Measurements from ENCODE around the gene C10orf62.
"Not testable (repeated sequence)": the region's sequence is repeated elsewhere in the genome, so short reads cannot be mapped to it uniquely, and the experiment has no call there.

Gene C10orf62

DNA sequence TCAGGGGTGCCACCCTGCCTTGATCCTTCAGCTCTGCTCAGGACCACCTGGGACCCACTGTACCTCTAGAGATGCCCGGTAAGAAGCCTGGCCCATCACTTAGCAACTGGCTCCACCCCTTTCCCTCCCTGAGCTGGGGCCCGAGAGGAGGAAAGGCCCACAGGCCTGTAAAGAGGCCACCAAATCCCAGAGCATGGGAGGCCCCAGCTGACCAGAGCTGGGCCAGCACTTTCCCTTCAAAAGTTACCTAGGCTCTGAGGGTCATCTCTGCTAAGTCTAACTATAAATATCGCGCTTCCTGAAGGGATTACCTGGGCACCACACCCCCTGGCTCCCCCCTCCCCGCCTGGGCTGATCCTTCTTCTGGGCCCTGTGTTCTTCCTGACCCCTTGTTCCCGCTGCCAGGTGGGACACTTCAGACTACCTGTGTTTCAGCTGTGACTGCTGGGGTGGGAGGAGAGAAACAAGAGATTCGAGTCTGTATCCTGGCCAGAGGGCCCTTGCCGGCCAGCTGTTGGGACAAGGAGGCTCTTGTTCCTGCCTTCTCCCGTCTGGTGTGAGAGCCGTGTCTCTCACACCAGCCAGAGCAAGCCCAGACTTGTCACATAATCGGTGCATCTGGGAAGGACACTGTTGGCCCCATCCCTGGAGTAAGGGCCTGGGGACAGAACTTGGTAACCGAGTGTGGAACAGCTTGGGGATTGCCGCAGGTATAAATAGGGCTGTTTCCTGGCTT lies 39.8 kb upstream of the C10orf62 start:
- no peak overlapping the region for H3K9ac ChIP-seq
- H3K4me3 ChIP-seq (ENCODE audit: low read depth, low read length), result no peak overlapping the region
- H3K9me3 ChIP-seq (ENCODE audit: control insufficient read depth, low read length), result no peaks in the 10 kb centered on the region
- no peak overlapping the region for H3K27ac ChIP-seq
- peaks cover 4% of the 10 kb centered on the region for H3K4me1 ChIP-seq
- H3K36me3 ChIP-seq (ENCODE audit: control insufficient read depth, insufficient read depth, low read length), result no peaks in the 10 kb centered on the region
- TF ChIP-seq, protein P1, sequence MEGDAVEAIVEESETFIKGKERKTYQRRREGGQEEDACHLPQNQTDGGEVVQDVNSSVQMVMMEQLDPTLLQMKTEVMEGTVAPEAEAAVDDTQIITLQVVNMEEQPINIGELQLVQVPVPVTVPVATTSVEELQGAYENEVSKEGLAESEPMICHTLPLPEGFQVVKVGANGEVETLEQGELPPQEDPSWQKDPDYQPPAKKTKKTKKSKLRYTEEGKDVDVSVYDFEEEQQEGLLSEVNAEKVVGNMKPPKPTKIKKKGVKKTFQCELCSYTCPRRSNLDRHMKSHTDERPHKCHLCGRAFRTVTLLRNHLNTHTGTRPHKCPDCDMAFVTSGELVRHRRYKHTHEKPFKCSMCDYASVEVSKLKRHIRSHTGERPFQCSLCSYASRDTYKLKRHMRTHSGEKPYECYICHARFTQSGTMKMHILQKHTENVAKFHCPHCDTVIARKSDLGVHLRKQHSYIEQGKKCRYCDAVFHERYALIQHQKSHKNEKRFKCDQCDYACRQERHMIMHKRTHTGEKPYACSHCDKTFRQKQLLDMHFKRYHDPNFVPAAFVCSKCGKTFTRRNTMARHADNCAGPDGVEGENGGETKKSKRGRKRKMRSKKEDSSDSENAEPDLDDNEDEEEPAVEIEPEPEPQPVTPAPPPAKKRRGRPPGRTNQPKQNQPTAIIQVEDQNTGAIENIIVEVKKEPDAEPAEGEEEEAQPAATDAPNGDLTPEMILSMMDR (IDR thresholded peaks at IDR 0.05), result no peak
- no peaks in the 10 kb centered on the region for H3K27me3 ChIP-seq (ENCODE audit: control insufficient read depth, insufficient read depth, low read length)
- no peak overlapping the region for H3K4me2 ChIP-seq (ENCODE audit: low read length)
- H2AFZ ChIP-seq, result peak overlapping the region; percentile 2
- H3K79me2 ChIP-seq, result peaks cover 2% of the 10 kb centered on the region

DNA sequence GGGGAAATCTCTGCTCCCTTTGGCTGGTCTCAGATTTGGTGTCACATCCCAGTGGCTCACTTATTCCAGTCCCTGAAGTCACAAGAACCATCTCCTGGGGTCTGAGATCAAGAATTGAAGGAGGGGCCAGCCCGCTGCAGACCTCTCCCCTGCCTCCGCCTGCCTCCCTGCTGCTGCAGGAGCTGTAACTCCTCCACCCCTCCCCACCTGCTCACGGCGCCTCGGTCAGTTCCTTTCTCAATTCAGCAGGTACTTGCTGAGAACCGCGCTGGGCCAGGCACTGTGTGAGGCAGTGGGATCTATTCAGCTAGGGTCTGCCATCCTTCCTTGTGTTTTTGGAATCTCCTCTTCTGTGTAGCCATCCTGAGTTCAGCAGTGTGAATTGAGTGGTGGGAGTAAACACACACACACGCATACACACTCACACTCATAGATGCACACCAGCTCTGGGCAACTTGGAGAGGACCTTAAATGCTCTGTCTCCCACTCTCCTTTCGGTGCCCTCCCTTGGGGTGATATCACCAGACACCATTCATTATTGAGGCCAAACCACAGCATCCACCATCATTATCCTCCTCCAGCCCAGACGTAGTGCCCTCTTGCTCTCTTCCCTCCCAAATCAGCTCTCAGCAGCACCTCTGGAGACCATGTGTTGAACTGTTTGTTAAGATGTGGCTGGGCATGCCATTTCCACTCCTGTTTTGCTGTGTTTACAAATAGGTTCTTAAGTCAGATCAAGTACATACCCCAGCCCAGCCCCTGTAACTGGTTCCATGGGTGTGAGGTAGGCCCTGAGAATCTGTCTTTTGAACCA lies 39.0 kb upstream of the C10orf62 start:
- H3K9ac ChIP-seq, result no peak overlapping the region
- H3K79me2 ChIP-seq, result peaks cover 2% of the 10 kb centered on the region
- no peaks in the 10 kb centered on the region for H3K36me3 ChIP-seq (ENCODE audit: control insufficient read depth, insufficient read depth, low read length)
- no peak overlapping the region for H2AFZ ChIP-seq
- no peak overlapping the region for H3K4me3 ChIP-seq (ENCODE audit: low read depth, low read length)
- TF ChIP-seq, protein P1 (IDR thresholded peaks at IDR 0.05), result no peak
- no peaks in the 10 kb centered on the region for H3K9me3 ChIP-seq (ENCODE audit: control insufficient read depth, low read length)
- H3K4me2 ChIP-seq (ENCODE audit: low read length), result no peak overlapping the region
- H3K27ac ChIP-seq, result no peak overlapping the region
- peaks cover 4% of the 10 kb centered on the region for H3K4me1 ChIP-seq
- no peaks in the 10 kb centered on the region for H3K27me3 ChIP-seq (ENCODE audit: control insufficient read depth, insufficient read depth, low read length)

DNA sequence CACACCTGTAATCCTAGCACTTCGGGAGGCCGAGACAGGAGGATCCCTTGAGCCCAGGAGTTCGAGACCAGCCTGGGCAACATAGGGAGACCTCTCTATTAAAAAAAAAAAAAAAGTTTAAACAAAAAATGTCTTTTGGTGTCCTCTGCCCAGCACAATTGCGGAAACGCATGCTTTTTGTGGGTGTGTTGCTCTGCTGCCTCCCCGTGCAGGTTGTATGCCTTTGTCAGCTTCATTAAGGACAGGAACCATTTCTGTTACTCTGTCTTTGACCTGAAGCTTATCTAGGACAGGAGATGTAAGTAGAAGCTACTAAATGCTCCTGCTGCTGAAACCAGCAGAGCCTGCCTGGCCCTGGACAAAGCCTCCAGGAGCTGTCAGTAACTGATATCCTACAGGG lies 38.2 kb upstream of the C10orf62 start:
- no peak overlapping the region for H2AFZ ChIP-seq
- H3K27me3 ChIP-seq (ENCODE audit: control insufficient read depth, insufficient read depth, low read length), result no peaks in the 10 kb centered on the region
- no peak overlapping the region for H3K27ac ChIP-seq
- H3K9ac ChIP-seq, result no peak overlapping the region
- no peaks in the 10 kb centered on the region for H3K9me3 ChIP-seq (ENCODE audit: control insufficient read depth, low read length)
- H3K4me1 ChIP-seq, result peaks cover 4% of the 10 kb centered on the region
- H3K4me3 ChIP-seq (ENCODE audit: low read depth, low read length), result no peak overlapping the region
- H3K4me2 ChIP-seq (ENCODE audit: low read length), result no peak overlapping the region
- peaks cover 2% of the 10 kb centered on the region for H3K79me2 ChIP-seq
- no peaks in the 10 kb centered on the region for H3K36me3 ChIP-seq (ENCODE audit: control insufficient read depth, insufficient read depth, low read length)
- TF ChIP-seq, protein P1 (IDR thresholded peaks at IDR 0.05), result no peak

DNA sequence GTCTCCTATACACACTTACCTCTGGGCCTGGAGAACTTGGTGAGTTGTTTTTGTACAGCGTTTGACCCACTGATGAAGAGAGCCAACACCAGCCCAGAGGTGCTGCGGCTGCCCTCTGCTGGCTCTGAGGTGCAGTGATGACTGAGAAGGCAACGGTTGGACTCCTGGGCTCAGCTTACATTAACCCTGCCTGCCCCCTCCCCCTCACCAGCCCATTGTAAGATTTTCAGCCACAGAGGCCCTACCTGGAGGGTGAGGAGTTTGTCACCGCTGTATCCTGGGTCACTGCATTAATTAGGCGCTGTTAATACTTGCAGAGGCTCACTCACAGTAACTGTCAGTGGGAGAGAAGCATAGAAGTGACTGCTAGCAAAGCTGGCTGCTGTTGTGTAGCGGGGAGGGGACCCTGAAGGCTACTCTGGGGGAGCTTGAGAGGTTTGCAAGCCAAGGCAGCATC lies 35.9 kb upstream of the C10orf62 start:
- TF ChIP-seq, protein P1 (IDR thresholded peaks at IDR 0.05), result peak; percentile 77
- Histone ChIP-seq H3K79me2 (no peaks in the 10 kb centered on the region), H3K27ac (no peak overlapping the region), H3K4me1 (peaks cover 4% of the 10 kb centered on the region), H3K36me3 (ENCODE audit: control insufficient read depth, insufficient read depth, low read length) (no peaks in the 10 kb centered on the region), H3K4me2 (ENCODE audit: low read length) (no peak overlapping the region), H3K9ac (no peak overlapping the region), H3K4me3 (ENCODE audit: low read depth, low read length) (no peak overlapping the region), H2AFZ (peak overlapping the region; percentile 9), H3K9me3 (ENCODE audit: control insufficient read depth, low read length) (no peaks in the 10 kb centered on the region), H3K27me3 (ENCODE audit: control insufficient read depth, insufficient read depth, low read length) (no peaks in the 10 kb centered on the region)

DNA sequence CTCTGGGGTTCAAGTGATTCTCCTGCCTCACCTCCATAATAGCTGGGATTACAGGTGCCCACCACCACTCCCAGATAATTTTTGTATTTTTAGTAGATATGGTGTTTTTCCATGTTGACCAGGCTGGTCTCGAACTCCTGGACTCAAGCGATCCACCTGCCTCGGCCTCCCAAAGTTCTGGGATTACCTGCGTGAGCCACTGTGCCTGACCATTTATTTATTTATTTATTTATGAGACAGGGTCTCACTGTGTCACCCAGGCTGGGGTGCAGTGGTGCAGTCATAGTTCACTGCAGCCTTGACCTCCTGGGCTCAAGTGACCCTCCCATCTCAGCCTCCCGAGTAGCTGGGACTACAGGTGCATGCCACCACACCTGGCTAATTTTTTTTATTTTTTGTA lies 35.2 kb upstream of the C10orf62 start:
- not testable (repeated sequence) for H3K4me1 ChIP-seq; H3K27me3 ChIP-seq (ENCODE audit: control insufficient read depth, insufficient read depth, low read length); H2AFZ ChIP-seq; H3K9ac ChIP-seq; H3K9me3 ChIP-seq (ENCODE audit: control insufficient read depth, low read length); H3K36me3 ChIP-seq (ENCODE audit: control insufficient read depth, insufficient read depth, low read length); H3K4me3 ChIP-seq (ENCODE audit: low read depth, low read length); H3K4me2 ChIP-seq (ENCODE audit: low read length); H3K79me2 ChIP-seq; H3K27ac ChIP-seq

DNA sequence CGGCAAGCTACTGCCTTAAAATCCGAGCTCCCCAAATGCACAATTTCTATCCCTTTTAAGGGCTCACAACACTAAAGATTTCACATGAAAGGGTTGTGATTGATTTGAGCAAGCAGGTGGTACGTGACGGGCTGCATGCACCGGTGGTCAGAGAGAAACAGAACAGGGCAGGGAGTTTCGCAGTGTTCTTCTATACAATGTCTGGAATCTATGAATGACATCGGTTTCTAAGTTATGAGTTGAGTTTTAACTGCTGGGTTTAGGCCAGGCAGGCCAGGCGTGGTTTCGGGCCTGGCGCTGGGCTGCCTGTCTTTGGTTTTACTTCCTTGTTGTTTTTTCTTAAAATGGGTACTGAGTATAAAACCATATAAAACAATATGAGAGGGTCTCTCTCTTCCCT lies 34.0 kb upstream of the C10orf62 start:
- not testable (repeated sequence) for H3K36me3 ChIP-seq (ENCODE audit: control insufficient read depth, insufficient read depth, low read length); H3K79me2 ChIP-seq; H2AFZ ChIP-seq; H3K4me3 ChIP-seq (ENCODE audit: low read depth, low read length); H3K27me3 ChIP-seq (ENCODE audit: control insufficient read depth, insufficient read depth, low read length); H3K4me2 ChIP-seq (ENCODE audit: low read length); H3K4me1 ChIP-seq; H3K9ac ChIP-seq; H3K27ac ChIP-seq; H3K9me3 ChIP-seq (ENCODE audit: control insufficient read depth, low read length)

DNA sequence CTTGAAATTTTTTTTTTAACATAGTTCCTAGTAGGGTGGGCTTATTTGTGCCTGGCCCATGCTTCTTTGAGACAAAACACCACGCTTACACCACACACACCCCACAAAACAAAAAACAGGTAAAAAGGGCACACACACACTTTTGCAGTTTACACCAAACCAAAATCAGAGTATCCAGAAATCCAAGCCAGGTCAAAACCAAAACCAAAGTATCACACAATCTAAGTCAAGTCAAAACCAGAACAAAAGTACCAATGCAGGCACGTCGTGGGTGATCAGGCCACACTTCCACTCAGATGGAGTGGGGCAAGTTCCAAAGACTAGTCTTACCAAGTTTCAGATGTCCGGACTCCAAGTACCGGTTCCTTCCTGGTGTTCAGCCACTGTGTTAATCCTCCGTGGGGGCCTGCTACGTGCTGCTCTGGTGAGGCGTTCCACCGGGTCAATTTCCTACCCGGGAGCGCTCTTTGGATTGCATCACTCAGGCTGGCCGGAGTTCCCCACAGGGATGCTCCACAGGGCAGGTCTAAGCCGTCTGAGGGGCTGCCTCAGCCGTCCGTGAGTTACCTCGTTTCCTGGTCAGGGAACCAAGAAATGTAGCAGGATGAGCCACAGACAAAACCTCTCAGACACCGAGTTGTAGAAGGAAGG lies 28.7 kb upstream of the C10orf62 start:
- not testable (repeated sequence) for H3K79me2 ChIP-seq; H2AFZ ChIP-seq; H3K9me3 ChIP-seq (ENCODE audit: control insufficient read depth, low read length); H3K4me3 ChIP-seq (ENCODE audit: low read depth, low read length); H3K4me1 ChIP-seq; H3K9ac ChIP-seq; H3K27me3 ChIP-seq (ENCODE audit: control insufficient read depth, insufficient read depth, low read length); H3K27ac ChIP-seq; H3K4me2 ChIP-seq (ENCODE audit: low read length); H3K36me3 ChIP-seq (ENCODE audit: control insufficient read depth, insufficient read depth, low read length)
